ENCODE data around the gene PPP3CA. TPM values are rescaled to one million over a fixed set of nuclear protein-coding genes. Genes with fewer than 3 reads are reported as not detected.

Gene PPP3CA
- total and polyA plus RNA-seq, 2 of the 13 experiments (the other 11 are each of a cell fraction or from before 2014, with no cell fraction given) = 4.8 to 13.2 TPM

- in situ Hi-C loops (cut with HindIII; ENCODE audit: extremely low pct_ligation_motif_present, low pct_unique_long_range_greater_than_20kb) = no loop called here
- intact Hi-C loops (cut with micrococcal nuclease; ENCODE audit: unreplicated experiment) = no loop called here
These were observed 58.0 kb downstream of the PPP3CA start for GRCh38 chr4:101289306-101289705.

GRCh38 chr4:101288365-101289145, 58.8 kb downstream of the PPP3CA start:
- H3K27me3 ChIP-seq (ENCODE audit: control insufficient read depth in 1 of 2, insufficient read depth in 2 of 2, low read length in 2 of 2) = no peaks in the 10 kb centered on the region
- in situ Hi-C loops (cut with HindIII; ENCODE audit: extremely low pct_ligation_motif_present, low pct_unique_long_range_greater_than_20kb) (no loop called here), intact Hi-C loops (cut with micrococcal nuclease; ENCODE audit: unreplicated experiment) (no loop called here)
- no peak overlapping the region for H3K9ac ChIP-seq (ENCODE audit: insufficient read depth, low read depth, low read length)
- H3K79me2 ChIP-seq (ENCODE audit: insufficient read depth, low read length) = no peaks in the 10 kb centered on the region
- DNase-seq (ENCODE audit: low spot score) = no peak
- WGBS (ENCODE audit: low lambda C conversion rate) = 93% methylated on average over 6 of the region's 6 CpGs
- POLR2A ChIA-PET = no interaction called here
- no peaks in the 10 kb centered on the region for H3K9me3 ChIP-seq (ENCODE audit: low read length)
- H2AFZ ChIP-seq (ENCODE audit: low read length) = no peak overlapping the region
- no peaks in the 10 kb centered on the region for H4K20me1 ChIP-seq (ENCODE audit: insufficient read depth, low read length)
- no peak overlapping the region for H3K4me3 ChIP-seq (replicated peaks in 1 of 3; ENCODE audit: insufficient read depth in 1 of 3, low read depth in 2 of 3, low read length in 3 of 3)
- no peak for TF ChIP-seq ZNF749 (CRISPR knock-in tag; IDR thresholded peaks at IDR 0.05; ENCODE audit: borderline replicate concordance)
- TF ChIP-seq POGK (CRISPR knock-in tag; conservative IDR thresholded peaks at IDR 0.05) = no peak
- TF ChIP-seq ZNF777 (CRISPR knock-in tag; IDR thresholded peaks at IDR 0.05) = no peak
- no peak for TF ChIP-seq ATM (IDR thresholded peaks at IDR 0.05; ENCODE audit: borderline replicate concordance)
- TF ChIP-seq ZBTB38 (CRISPR knock-in tag; IDR thresholded peaks at IDR 0.05) = no peak
- TF ChIP-seq ZBTB25 (CRISPR knock-in tag; IDR thresholded peaks at IDR 0.05) = no peak
- no peak for TF ChIP-seq ZNF564 (CRISPR knock-in tag; IDR thresholded peaks at IDR 0.05)
- TF ChIP-seq CHD4 (IDR thresholded peaks at IDR 0.05; ENCODE audit: borderline replicate concordance, low read length) = no peak
- TF ChIP-seq ZNF607 (CRISPR knock-in tag; IDR thresholded peaks at IDR 0.05; ENCODE audit: borderline replicate concordance) = no peak
- no peak for TF ChIP-seq THAP8 (CRISPR knock-in tag; IDR thresholded peaks at IDR 0.05; ENCODE audit: borderline replicate concordance)
- FAIRE-seq = no peak
- no peak overlapping the region for H3K27ac ChIP-seq (ENCODE audit: extremely low read length, insufficient read depth, low read length)
- H3K36me3 ChIP-seq (replicated peaks in 1 of 2; ENCODE audit: control insufficient read depth in 1 of 2, insufficient read depth in 2 of 2, low read length in 2 of 2) = no peaks in the 10 kb centered on the region; a peak in 1 of 5 replicates
- BruUV-seq (replicated peaks) = no TSS peak
- ATAC-seq = no peak
- CTCF ChIA-PET (ENCODE audit: low intra/inter-chr PET ratio, low total read pairs) = no interaction called here
- no peak overlapping the region for H3K4me2 ChIP-seq (ENCODE audit: low read depth, low read length)
- H3K4me1 ChIP-seq (ENCODE audit: insufficient read depth, low read length) = peaks cover 23% of the 10 kb centered on the region

More at GRCh38 chr4:101289306-101289705, 58.0 kb downstream of the PPP3CA start:
- BruUV-seq (replicated peaks) = no TSS peak
- Histone ChIP-seq H3K9me3 (ENCODE audit: low read length) (no peaks in the 10 kb centered on the region), H3K27me3 (ENCODE audit: control insufficient read depth in 1 of 2, insufficient read depth in 2 of 2, low read length in 2 of 2) (no peaks in the 10 kb centered on the region), H3K4me1 (ENCODE audit: insufficient read depth, low read length) (peaks cover 22% of the 10 kb centered on the region), H3K4me3 (replicated peaks in 1 of 3; ENCODE audit: insufficient read depth in 1 of 3, low read depth in 2 of 3, low read length in 3 of 3) (no peak overlapping the region), H3K9ac (ENCODE audit: insufficient read depth, low read depth, low read length) (no peak overlapping the region), H3K4me2 (ENCODE audit: low read depth, low read length) (no peak overlapping the region), H4K20me1 (ENCODE audit: insufficient read depth, low read length) (no peaks in the 10 kb centered on the region), H2AFZ (ENCODE audit: low read length) (no peak overlapping the region), H3K27ac (ENCODE audit: extremely low read length, insufficient read depth, low read length) (no peak overlapping the region), H3K36me3 (replicated peaks in 1 of 2; ENCODE audit: control insufficient read depth in 1 of 2, insufficient read depth in 2 of 2, low read length in 2 of 2) (no peaks in the 10 kb centered on the region; a peak in 1 of 5 replicates), H3K79me2 (ENCODE audit: insufficient read depth, low read length) (no peaks in the 10 kb centered on the region)
- FAIRE-seq (no peak), ATAC-seq (no peak), DNase-seq (ENCODE audit: low spot score) (no peak)
- CTCF ChIA-PET (ENCODE audit: low intra/inter-chr PET ratio, low total read pairs) = no interaction called here
- POLR2A ChIA-PET = no interaction called here
- TF ChIP-seq CEBPG (CRISPR knock-in tag; IDR thresholded peaks at IDR 0.05) = no peak
- 97% methylated on average over 2 of the region's 2 CpGs for WGBS (ENCODE audit: low lambda C conversion rate)
